HepG2 (cell line): ENCODE measurements around the gene PMFBP1. TPM values are rescaled to one million over a fixed set of nuclear protein-coding genes. Genes with fewer than 3 reads are reported as not detected.

Experiments used
- ATF1 ChIP-seq: IDR thresholded peaks from 2 replicates; pipeline ENCODE4 v1.6.1; 2016; ENCODE audit warnings: mild to moderate bottlenecking, control low read depth
- BRD4 ChIP-seq: sonication (generic); formaldehyde crosslinking; IDR thresholded peaks from 2 replicates; pipeline ENCODE4 v1.4.0; 2020; ENCODE audit warnings: missing genetic modification reagents
- PLRG1 ChIP-seq: fragments of 450-650 bp; conservative IDR thresholded peaks from 2 replicates; pipeline ENCODE4 v1.6.1; 2016
- RAD21 ChIP-seq: fragments of 450-650 bp; formaldehyde crosslinking; IDR thresholded peaks from 2 replicates; pipeline ENCODE4 v1.5.0; 2020; ENCODE audit warnings: mild to moderate bottlenecking
- ZFYVE20 ChIP-seq: sonication (generic); formaldehyde crosslinking; IDR thresholded peaks from 2 replicates; pipeline ENCODE4 v1.8.0; 2023; ENCODE audit warnings: low read depth, mild to moderate bottlenecking, moderate library complexity, missing genetic modification reagents, borderline replicate concordance
- ZNF598 ChIP-seq: sonication (generic); formaldehyde crosslinking; IDR thresholded peaks from 2 replicates; pipeline ENCODE4 v1.5.1; 2020; ENCODE audit warnings: mild to moderate bottlenecking, missing genetic modification reagents, borderline replicate concordance
- polyA plus RNA-seq, 8 experiments: library from polyadenylated mRNA; depleted of rRNA in 3 of 8; stranded (reverse) in 7 of 8; unstranded in 1 of 8; fragments of >200 nt; fragmentation: Illumina TruSeq in 4 of 8; extraction: Trizol in 4 of 8; gene quantifications; 2 replicates each; pipeline versions ENCODE4 v1.2.1 to v1.2.3, GENCODE V29; 2011 to 2016; ENCODE audit warnings: low read depth in 4 of 8, missing spikeins in 1 of 8, mixed read lengths in 1 of 8; ENCODE audit not compliant: insufficient read depth in 1 of 8
- total RNA-seq, 5 experiments: library from RNA; depleted of rRNA; stranded (reverse); fragments of >200 nt; fragmentation: Illumina TruSeq; extraction: Trizol; gene quantifications; 2 replicates each; pipeline ENCODE4 v1.2.3, GENCODE V29; 2016; ENCODE audit warnings: low read depth in 1 of 5
- TF ChIP-seq, protein P1 (sequence below): sonication (generic); formaldehyde crosslinking; IDR thresholded peaks from 2 replicates; pipeline ENCODE4 v1.4.0; 2020; ENCODE audit warnings: missing genetic modification reagents
- TF ChIP-seq, protein P2 (sequence below): sonication (generic); formaldehyde crosslinking; IDR thresholded peaks from 2 replicates; pipeline ENCODE4 v1.5.0; 2020; ENCODE audit warnings: mild to moderate bottlenecking, missing genetic modification reagents, borderline replicate concordance
- TF ChIP-seq, protein P3 (sequence below): IDR thresholded peaks from 2 replicates; pipeline ENCODE4 v1.6.1; 2016; ENCODE audit warnings: mild to moderate bottlenecking
- TF ChIP-seq, protein P4 (sequence below): sonication (generic); formaldehyde crosslinking; IDR thresholded peaks from 2 replicates; pipeline ENCODE4 v1.4.0; 2020; ENCODE audit warnings: missing genetic modification reagents, borderline replicate concordance
- TF ChIP-seq, protein P5 (sequence below): sonication (generic); formaldehyde crosslinking; IDR thresholded peaks from 2 replicates; pipeline ENCODE4 v1.4.0; 2020; ENCODE audit warnings: mild to moderate bottlenecking, missing genetic modification reagents

Gene PMFBP1
- total and polyA plus RNA-seq, 2 of the 13 experiments (the other 11 are each of a cell fraction or from before 2014, with no cell fraction given), result 1.9 to 3.8 TPM

DNA sequence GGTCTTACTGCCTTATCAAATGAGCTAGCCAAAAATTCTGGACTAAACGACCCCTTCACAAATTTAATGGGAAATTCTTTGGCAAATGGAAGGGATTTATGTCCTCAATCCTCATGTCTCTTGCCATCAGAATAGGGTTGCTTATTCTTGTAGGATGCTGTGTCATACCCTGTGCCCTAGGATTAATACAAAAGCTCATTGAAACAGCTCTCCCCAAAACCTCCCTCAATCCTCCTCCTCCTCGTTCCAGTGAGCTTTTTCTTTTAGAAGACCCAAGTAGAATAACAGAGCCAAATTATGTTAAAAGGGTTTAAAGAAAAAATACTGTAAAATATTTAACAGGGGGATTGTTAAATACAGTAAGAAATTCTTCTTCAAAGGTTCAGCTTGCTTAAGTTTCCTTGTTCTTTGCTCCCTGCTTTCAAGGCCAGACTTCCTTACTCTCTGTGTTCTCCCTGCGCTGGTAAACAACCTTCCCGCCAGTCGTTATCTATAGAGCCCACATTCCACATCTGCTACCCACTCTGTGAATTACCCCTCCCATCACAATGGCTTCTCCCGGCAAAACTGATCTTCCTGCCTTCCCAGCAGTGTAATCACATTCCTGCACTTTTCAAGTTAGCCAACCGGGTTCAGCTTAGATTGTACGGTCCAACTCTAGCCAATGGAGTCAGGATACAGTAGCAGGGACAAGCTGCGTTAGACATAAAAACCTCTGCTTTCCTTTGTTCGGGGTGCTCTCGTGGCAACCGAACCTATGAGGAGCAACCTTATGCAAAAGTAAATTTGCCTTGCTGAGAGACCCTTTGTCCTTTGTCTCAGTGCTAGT is 99.2 kb downstream of the PMFBP1 start (continued):
- TF ChIP-seq ZNF598, result no peak
- TF ChIP-seq, protein P1, sequence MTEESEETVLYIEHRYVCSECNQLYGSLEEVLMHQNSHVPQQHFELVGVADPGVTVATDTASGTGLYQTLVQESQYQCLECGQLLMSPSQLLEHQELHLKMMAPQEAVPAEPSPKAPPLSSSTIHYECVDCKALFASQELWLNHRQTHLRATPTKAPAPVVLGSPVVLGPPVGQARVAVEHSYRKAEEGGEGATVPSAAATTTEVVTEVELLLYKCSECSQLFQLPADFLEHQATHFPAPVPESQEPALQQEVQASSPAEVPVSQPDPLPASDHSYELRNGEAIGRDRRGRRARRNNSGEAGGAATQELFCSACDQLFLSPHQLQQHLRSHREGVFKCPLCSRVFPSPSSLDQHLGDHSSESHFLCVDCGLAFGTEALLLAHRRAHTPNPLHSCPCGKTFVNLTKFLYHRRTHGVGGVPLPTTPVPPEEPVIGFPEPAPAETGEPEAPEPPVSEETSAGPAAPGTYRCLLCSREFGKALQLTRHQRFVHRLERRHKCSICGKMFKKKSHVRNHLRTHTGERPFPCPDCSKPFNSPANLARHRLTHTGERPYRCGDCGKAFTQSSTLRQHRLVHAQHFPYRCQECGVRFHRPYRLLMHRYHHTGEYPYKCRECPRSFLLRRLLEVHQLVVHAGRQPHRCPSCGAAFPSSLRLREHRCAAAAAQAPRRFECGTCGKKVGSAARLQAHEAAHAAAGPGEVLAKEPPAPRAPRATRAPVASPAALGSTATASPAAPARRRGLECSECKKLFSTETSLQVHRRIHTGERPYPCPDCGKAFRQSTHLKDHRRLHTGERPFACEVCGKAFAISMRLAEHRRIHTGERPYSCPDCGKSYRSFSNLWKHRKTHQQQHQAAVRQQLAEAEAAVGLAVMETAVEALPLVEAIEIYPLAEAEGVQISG (CRISPR knock-in tag), result peak; percentile 84
- TF ChIP-seq ZFYVE20 (CRISPR knock-in tag), result no peak
- TF ChIP-seq RAD21 (CRISPR knock-in tag), result no peak; the same call in 1 of the 2 replicates
- TF ChIP-seq, protein P2, sequence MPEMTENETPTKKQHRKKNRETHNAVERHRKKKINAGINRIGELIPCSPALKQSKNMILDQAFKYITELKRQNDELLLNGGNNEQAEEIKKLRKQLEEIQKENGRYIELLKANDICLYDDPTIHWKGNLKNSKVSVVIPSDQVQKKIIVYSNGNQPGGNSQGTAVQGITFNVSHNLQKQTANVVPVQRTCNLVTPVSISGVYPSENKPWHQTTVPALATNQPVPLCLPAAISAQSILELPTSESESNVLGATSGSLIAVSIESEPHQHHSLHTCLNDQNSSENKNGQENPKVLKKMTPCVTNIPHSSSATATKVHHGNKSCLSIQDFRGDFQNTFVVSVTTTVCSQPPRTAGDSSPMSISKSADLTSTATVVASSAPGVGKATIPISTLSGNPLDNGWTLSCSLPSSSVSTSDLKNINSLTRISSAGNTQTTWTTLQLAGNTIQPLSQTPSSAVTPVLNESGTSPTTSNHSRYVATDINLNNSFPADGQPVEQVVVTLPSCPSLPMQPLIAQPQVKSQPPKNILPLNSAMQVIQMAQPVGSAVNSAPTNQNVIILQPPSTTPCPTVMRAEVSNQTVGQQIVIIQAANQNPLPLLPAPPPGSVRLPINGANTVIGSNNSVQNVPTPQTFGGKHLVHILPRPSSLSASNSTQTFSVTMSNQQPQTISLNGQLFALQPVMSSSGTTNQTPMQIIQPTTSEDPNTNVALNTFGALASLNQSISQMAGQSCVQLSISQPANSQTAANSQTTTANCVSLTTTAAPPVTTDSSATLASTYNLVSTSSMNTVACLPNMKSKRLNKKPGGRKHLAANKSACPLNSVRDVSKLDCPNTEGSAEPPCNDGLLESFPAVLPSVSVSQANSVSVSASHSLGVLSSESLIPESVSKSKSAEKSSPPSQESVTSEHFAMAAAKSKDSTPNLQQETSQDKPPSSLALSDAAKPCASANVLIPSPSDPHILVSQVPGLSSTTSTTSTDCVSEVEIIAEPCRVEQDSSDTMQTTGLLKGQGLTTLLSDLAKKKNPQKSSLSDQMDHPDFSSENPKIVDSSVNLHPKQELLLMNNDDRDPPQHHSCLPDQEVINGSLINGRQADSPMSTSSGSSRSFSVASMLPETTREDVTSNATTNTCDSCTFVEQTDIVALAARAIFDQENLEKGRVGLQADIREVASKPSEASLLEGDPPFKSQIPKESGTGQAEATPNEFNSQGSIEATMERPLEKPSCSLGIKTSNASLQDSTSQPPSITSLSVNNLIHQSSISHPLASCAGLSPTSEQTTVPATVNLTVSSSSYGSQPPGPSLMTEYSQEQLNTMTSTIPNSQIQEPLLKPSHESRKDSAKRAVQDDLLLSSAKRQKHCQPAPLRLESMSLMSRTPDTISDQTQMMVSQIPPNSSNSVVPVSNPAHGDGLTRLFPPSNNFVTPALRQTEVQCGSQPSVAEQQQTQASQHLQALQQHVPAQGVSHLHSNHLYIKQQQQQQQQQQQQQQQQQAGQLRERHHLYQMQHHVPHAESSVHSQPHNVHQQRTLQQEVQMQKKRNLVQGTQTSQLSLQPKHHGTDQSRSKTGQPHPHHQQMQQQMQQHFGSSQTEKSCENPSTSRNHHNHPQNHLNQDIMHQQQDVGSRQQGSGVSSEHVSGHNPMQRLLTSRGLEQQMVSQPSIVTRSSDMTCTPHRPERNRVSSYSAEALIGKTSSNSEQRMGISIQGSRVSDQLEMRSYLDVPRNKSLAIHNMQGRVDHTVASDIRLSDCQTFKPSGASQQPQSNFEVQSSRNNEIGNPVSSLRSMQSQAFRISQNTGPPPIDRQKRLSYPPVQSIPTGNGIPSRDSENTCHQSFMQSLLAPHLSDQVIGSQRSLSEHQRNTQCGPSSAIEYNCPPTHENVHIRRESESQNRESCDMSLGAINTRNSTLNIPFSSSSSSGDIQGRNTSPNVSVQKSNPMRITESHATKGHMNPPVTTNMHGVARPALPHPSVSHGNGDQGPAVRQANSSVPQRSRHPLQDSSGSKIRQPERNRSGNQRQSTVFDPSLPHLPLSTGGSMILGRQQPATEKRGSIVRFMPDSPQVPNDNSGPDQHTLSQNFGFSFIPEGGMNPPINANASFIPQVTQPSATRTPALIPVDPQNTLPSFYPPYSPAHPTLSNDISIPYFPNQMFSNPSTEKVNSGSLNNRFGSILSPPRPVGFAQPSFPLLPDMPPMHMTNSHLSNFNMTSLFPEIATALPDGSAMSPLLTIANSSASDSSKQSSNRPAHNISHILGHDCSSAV, result no peak
- TF ChIP-seq ATF1 (CRISPR knock-in tag), result peak; percentile 68; the same call in 1 of the 2 replicates
- TF ChIP-seq, protein P3, sequence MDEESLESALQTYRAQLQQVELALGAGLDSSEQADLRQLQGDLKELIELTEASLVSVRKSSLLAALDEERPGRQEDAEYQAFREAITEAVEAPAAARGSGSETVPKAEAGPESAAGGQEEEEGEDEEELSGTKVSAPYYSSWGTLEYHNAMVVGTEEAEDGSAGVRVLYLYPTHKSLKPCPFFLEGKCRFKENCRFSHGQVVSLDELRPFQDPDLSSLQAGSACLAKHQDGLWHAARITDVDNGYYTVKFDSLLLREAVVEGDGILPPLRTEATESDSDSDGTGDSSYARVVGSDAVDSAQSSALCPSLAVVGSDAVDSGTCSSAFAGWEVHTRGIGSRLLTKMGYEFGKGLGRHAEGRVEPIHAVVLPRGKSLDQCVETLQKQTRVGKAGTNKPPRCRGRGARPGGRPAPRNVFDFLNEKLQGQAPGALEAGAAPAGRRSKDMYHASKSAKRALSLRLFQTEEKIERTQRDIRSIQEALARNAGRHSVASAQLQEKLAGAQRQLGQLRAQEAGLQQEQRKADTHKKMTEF (CRISPR knock-in tag), result peak; percentile 84
- TF ChIP-seq PLRG1, result no peak
- TF ChIP-seq, protein P4, sequence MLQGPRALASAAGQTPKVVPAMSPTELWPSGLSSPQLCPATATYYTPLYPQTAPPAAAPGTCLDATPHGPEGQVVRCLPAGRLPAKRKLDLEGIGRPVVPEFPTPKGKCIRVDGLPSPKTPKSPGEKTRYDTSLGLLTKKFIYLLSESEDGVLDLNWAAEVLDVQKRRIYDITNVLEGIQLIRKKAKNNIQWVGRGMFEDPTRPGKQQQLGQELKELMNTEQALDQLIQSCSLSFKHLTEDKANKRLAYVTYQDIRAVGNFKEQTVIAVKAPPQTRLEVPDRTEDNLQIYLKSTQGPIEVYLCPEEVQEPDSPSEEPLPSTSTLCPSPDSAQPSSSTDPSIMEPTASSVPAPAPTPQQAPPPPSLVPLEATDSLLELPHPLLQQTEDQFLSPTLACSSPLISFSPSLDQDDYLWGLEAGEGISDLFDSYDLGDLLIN (CRISPR knock-in tag), result peak; percentile 71; the same call in 1 of the 2 replicates
- TF ChIP-seq BRD4 (CRISPR knock-in tag), result no peak
- TF ChIP-seq, protein P5, sequence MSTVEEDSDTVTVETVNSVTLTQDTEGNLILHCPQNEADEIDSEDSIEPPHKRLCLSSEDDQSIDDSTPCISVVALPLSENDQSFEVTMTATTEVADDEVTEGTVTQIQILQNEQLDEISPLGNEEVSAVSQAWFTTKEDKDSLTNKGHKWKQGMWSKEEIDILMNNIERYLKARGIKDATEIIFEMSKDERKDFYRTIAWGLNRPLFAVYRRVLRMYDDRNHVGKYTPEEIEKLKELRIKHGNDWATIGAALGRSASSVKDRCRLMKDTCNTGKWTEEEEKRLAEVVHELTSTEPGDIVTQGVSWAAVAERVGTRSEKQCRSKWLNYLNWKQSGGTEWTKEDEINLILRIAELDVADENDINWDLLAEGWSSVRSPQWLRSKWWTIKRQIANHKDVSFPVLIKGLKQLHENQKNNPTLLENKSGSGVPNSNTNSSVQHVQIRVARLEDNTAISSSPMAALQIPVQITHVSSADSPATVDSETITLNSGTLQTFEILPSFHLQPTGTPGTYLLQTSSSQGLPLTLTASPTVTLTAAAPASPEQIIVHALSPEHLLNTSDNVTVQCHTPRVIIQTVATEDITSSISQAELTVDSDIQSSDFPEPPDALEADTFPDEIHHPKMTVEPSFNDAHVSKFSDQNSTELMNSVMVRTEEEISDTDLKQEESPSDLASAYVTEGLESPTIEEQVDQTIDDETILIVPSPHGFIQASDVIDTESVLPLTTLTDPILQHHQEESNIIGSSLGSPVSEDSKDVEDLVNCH (CRISPR knock-in tag), result no peak
